Activated CD4-positive, alpha-beta T cell treated with anti-CD3 and anti-CD28 coated beads for 36 hours (primary cell): Measurements from ENCODE around the gene EDC4. TPM values are rescaled to one million over a fixed set of nuclear protein-coding genes. Genes with fewer than 3 reads are reported as not detected.
"Not testable (repeated sequence)": the region's sequence is repeated elsewhere in the genome, so short reads cannot be mapped to it uniquely, and the experiment has no call there.

ENCODE experiments used
- ATAC-seq: fragments of 200-7000 bp; cut with Tn5 transposase; one replicate; pipeline ENCODE4 v1.10.0; 2021; ENCODE audit warnings: mild to moderate bottlenecking, moderate library complexity
- CTCF ChIA-PET: fragments of 350-600 bp; sonication (Branson Sonifier 250); formaldehyde crosslinking; loops from one replicate; lab custom pipeline; 2021; ENCODE audit warnings: antibody characterized with exemption; lab: Charles Lee
- POLR2A ChIA-PET: fragments of 350-600 bp; sonication (Branson Sonifier 250); formaldehyde crosslinking; loops from one replicate; lab custom pipeline; 2021; ENCODE audit warnings: antibody characterized with exemption, inconsistent platforms; lab: Charles Lee
- DNase-seq: peaks from one replicate; pipeline ENCODE4 v3.0.0-alpha.2; 2020
- H3K27ac Mint-ChIP-seq: one replicate; pipeline ENCODE4 v1.8.0; 2021; ENCODE audit warnings: mixed read lengths
- H3K27me3 Mint-ChIP-seq: one replicate; pipeline ENCODE4 v1.8.0; 2021; ENCODE audit warnings: mixed read lengths
- H3K36me3 Mint-ChIP-seq: one replicate; pipeline ENCODE4 v1.8.0; 2021; ENCODE audit warnings: low read depth, mixed read lengths
- H3K4me1 Mint-ChIP-seq: one replicate; pipeline ENCODE4 v1.8.0; 2021; ENCODE audit warnings: mixed read lengths
- H3K4me3 Mint-ChIP-seq: one replicate; pipeline ENCODE4 v1.8.0; 2021; ENCODE audit warnings: mild to moderate bottlenecking, moderate library complexity, mixed read lengths
- H3K9me3 Mint-ChIP-seq: one replicate; pipeline ENCODE4 v1.8.0; 2021; ENCODE audit warnings: low read depth, mixed read lengths
- intact Hi-C, 2 experiments: fragments of 100-400 bp; cut with DNase I in 1 of 2; cut with micrococcal nuclease in 1 of 2; formaldehyde crosslinking; loops; one replicate each; pipeline versions ENCODE4 v1.14.2 to v1.15.1; 2022 to 2024; cut with DNase I, micrococcal nuclease
- total RNA-seq, 2 experiments: library from RNA; stranded (reverse); gene quantifications; one replicate each; pipeline ENCODE4 v1.2.3, GENCODE V29; 2021

EDC4 gene
- total RNA-seq, 2 experiments from 2014 or later: 92.8 to 96.9 TPM

GRCh38 chr16:67907397-67908180 lies 34.7 kb downstream of the EDC4 start:
- ATAC-seq: no peak
- H3K4me1 Mint-ChIP-seq: peaks cover 18% of the 10 kb centered on the region
- ChIA-PET POLR2A (no interaction called here), CTCF (interaction anchor here (0.6 kb wide), 1 partner anchor 91 kb away, joined by 3 read pairs; no protein-coding TSS in a partner anchor)
- H3K27ac Mint-ChIP-seq: peak overlapping the region; percentile 79
- peaks cover 13% of the 10 kb centered on the region for H3K36me3 Mint-ChIP-seq
- no peak overlapping the region for H3K4me3 Mint-ChIP-seq
- intact Hi-C loops: no loop called here
- H3K9me3 Mint-ChIP-seq: no peaks in the 10 kb centered on the region
- no peak for DNase-seq
- H3K27me3 Mint-ChIP-seq: no peaks in the 10 kb centered on the region

GRCh38 chr16:67909056-67909742 lies 36.3 kb downstream of the EDC4 start:
- H3K36me3 Mint-ChIP-seq: peaks cover 13% of the 10 kb centered on the region
- H3K9me3 Mint-ChIP-seq: no peaks in the 10 kb centered on the region
- no peak overlapping the region for H3K4me3 Mint-ChIP-seq
- DNase-seq: no peak
- no peaks in the 10 kb centered on the region for H3K27me3 Mint-ChIP-seq
- ATAC-seq: no peak
- H3K27ac Mint-ChIP-seq: peak overlapping the region; percentile 3
- ChIA-PET POLR2A (no interaction called here), CTCF (interaction anchor here (1.0 to 1.2 kb wide), 2 partner anchors 9 to 26 kb away, joined by 4 read pairs; no protein-coding TSS in a partner anchor)
- intact Hi-C loops: no loop called here
- H3K4me1 Mint-ChIP-seq: peaks cover 18% of the 10 kb centered on the region

- Mint-ChIP-seq H3K4me1 (peaks cover 18% of the 10 kb centered on the region), H3K4me3 (no peak overlapping the region), H3K27ac (peak overlapping the region; percentile 13), H3K27me3 (no peaks in the 10 kb centered on the region), H3K36me3 (peaks cover 11% of the 10 kb centered on the region), H3K9me3 (no peaks in the 10 kb centered on the region)
- ATAC-seq (peak; percentile 97), DNase-seq (peak; percentile 73)
- CTCF ChIA-PET: interaction anchor here (0.7 to 2.0 kb wide), 3 partner anchors 27 to 94 kb away, joined by 3 to 4 read pairs (median 4); no protein-coding TSS in a partner anchor
- intact Hi-C loops: no loop called here
- POLR2A ChIA-PET: interaction anchor here (0.6 kb wide), 1 partner anchor 1209 kb away, joined by 3 read pairs; no protein-coding TSS in a partner anchor
Measured at GRCh38 chr16:67910158-67910557, 37.3 kb downstream of the EDC4 start.

- H3K9me3 Mint-ChIP-seq: no peaks in the 10 kb centered on the region
- H3K36me3 Mint-ChIP-seq: peaks cover 4% of the 10 kb centered on the region
- H3K27ac Mint-ChIP-seq: no peak overlapping the region
- no peaks in the 10 kb centered on the region for H3K27me3 Mint-ChIP-seq
- H3K4me1 Mint-ChIP-seq: peaks cover 32% of the 10 kb centered on the region
- ATAC-seq (no peak), DNase-seq (no peak)
- POLR2A ChIA-PET: interaction anchor here (0.6 kb wide), 2 partner anchors 80 to 311 kb away, joined by 4 to 5 read pairs; no protein-coding TSS in a partner anchor
- no peak overlapping the region for H3K4me3 Mint-ChIP-seq
- CTCF ChIA-PET: interaction anchor here (0.6 to 1.4 kb wide), 5 partner anchors 10 to 670 kb away, joined by 3 to 5 read pairs (median 3); no protein-coding TSS in a partner anchor
- intact Hi-C loops: no loop called here
Measured at GRCh38 chr16:67914758-67915495, 42.1 kb downstream of the EDC4 start.

GRCh38 chr16:67915496-67915769 lies 42.6 kb downstream of the EDC4 start:
- H3K9me3 Mint-ChIP-seq, ATAC-seq, H3K27me3 Mint-ChIP-seq, H3K36me3 Mint-ChIP-seq, intact Hi-C loops, DNase-seq, H3K4me3 Mint-ChIP-seq, H3K27ac Mint-ChIP-seq: not testable (repeated sequence)
- CTCF ChIA-PET: interaction anchor here (0.9 to 1.4 kb wide), 2 partner anchors 20 to 28 kb away, joined by 3 read pairs; no protein-coding TSS in a partner anchor
- POLR2A ChIA-PET: interaction anchor here (0.6 kb wide), 1 partner anchor 311 kb away, joined by 4 read pairs; no protein-coding TSS in a partner anchor
- peaks cover 29% of the 10 kb centered on the region for H3K4me1 Mint-ChIP-seq

- intact Hi-C loops: no loop called here
- no peak overlapping the region for H3K4me3 Mint-ChIP-seq
- H3K4me1 Mint-ChIP-seq: peaks cover 25% of the 10 kb centered on the region
- no peaks in the 10 kb centered on the region for H3K27me3 Mint-ChIP-seq
- POLR2A ChIA-PET: no interaction called here
- no peaks in the 10 kb centered on the region for H3K36me3 Mint-ChIP-seq
- CTCF ChIA-PET: interaction anchor here (0.9 kb wide), 1 partner anchor 20 kb away, joined by 3 read pairs; no protein-coding TSS in a partner anchor
- ATAC-seq (no peak), DNase-seq (no peak)
- H3K9me3 Mint-ChIP-seq: no peaks in the 10 kb centered on the region
- no peak overlapping the region for H3K27ac Mint-ChIP-seq
Measured at GRCh38 chr16:67915831-67916723, 43.2 kb downstream of the EDC4 start.

GRCh38 chr16:67917140-67917851 lies 44.4 kb downstream of the EDC4 start:
- no peak overlapping the region for H3K4me3 Mint-ChIP-seq
- POLR2A ChIA-PET: interaction anchor here (1.0 kb wide), 1 partner anchor 18 kb away, joined by 5 read pairs; no protein-coding TSS in a partner anchor
- peak; percentile 11 for ATAC-seq

GRCh38 chr16:67917852-67918236 lies 45.0 kb downstream of the EDC4 start:
- Mint-ChIP-seq H3K36me3 (no peaks in the 10 kb centered on the region), H3K4me3 (no peak overlapping the region), H3K9me3 (no peaks in the 10 kb centered on the region), H3K27me3 (no peaks in the 10 kb centered on the region), H3K27ac (peak overlapping the region; percentile 91), H3K4me1 (peaks cover 34% of the 10 kb centered on the region)
- ChIA-PET POLR2A (interaction anchor here (0.6 to 1.0 kb wide), 2 partner anchors 18 to 24 kb away, joined by 5 to 10 read pairs; no protein-coding TSS in a partner anchor), CTCF (interaction anchor here (0.5 to 2.7 kb wide), 12 partner anchors 11 to 397 kb away, joined by 3 to 12 read pairs (median 4); partner anchors contain the start of genes NRN1L and PARD6A)
- peak; percentile 79 for DNase-seq
- ATAC-seq: peak; percentile 100
- intact Hi-C loops: loop anchor here in 1 of 2 experiments (1.0 kb wide), 1 partner anchor 25 kb away; the partner anchor contains the start of gene PSKH1

More at GRCh38 chr16:67917140-67917851, 44.4 kb downstream of the EDC4 start:
- DNase-seq: no peak
- intact Hi-C loops: no loop called here
- Mint-ChIP-seq H3K27me3 (no peaks in the 10 kb centered on the region), H3K9me3 (no peaks in the 10 kb centered on the region), H3K4me1 (peaks cover 32% of the 10 kb centered on the region), H3K27ac (peak overlapping the region; percentile 91), H3K36me3 (no peaks in the 10 kb centered on the region)
- CTCF ChIA-PET: interaction anchor here (0.7 to 2.7 kb wide), 8 partner anchors 18 to 280 kb away, joined by 3 to 12 read pairs (median 4); partner anchors contain the start of gene NRN1L

GRCh38 chr16:67919622-67920221 lies 46.9 kb downstream of the EDC4 start:
- Mint-ChIP-seq H3K27ac (peak overlapping the region; percentile 19), H3K27me3 (no peaks in the 10 kb centered on the region), H3K36me3 (no peaks in the 10 kb centered on the region), H3K4me1 (peaks cover 36% of the 10 kb centered on the region), H3K4me3 (no peak overlapping the region), H3K9me3 (no peaks in the 10 kb centered on the region)
- ChIA-PET POLR2A (no interaction called here), CTCF (interaction anchor here (0.6 to 3.0 kb wide), 8 partner anchors 8 to 260 kb away, joined by 3 to 13 read pairs (median 4); partner anchors contain the start of genes ACD and NRN1L)
- no peak for ATAC-seq
- intact Hi-C loops: no loop called here
- DNase-seq: peak; percentile 28
